Measurements from ENCODE around the gene CFAP46. TPM values are rescaled to one million over a fixed set of nuclear protein-coding genes. Genes with fewer than 3 reads are reported as not detected.

CFAP46 gene
- total RNA-seq, 4 donors from 2014 or later: 0.19 to 0.92 (median 0.54) TPM

GRCh38 chr10:132817701-132818211, 124.6 kb downstream of the CFAP46 start:
- no peak overlapping the region for H3K27ac ChIP-seq
- no peak overlapping the region for H3K4me3 ChIP-seq
- TF ChIP-seq POLR2A (IDR thresholded peaks at IDR 0.05) (no peak), CTCF (IDR thresholded peaks at IDR 0.05) (no peak)
- H3K27me3 ChIP-seq: peaks cover 0 to 60% (median 0%) of the 10 kb centered on the region in 4 donors
- H3K9me3 ChIP-seq: no peaks in the 10 kb centered on the region
- H3K36me3 ChIP-seq: no peaks in the 10 kb centered on the region
- 78 to 81% methylated on average over 12 to 19 of the region's 29 CpGs for WGBS, 2 donors
- intact Hi-C loops (cut with DNase I): no loop called here
- no peak for DNase-seq
- no peaks in the 10 kb centered on the region for H3K4me1 ChIP-seq

- TF ChIP-seq CTCF (IDR thresholded peaks at IDR 0.05) (no peak), POLR2A (IDR thresholded peaks at IDR 0.05) (no peak)
- intact Hi-C loops (cut with DNase I): no loop called here
- WGBS, 2 donors: 77 to 87% methylated on average over 12 of the region's 12 CpGs
- H3K4me3 ChIP-seq: no peak overlapping the region
- no peaks in the 10 kb centered on the region for H3K9me3 ChIP-seq
- no peak for DNase-seq
- H3K27ac ChIP-seq: no peak overlapping the region
- H3K4me1 ChIP-seq: no peaks in the 10 kb centered on the region
- peaks cover 0 to 70% (median 0%) of the 10 kb centered on the region in 4 donors for H3K27me3 ChIP-seq
- no peaks in the 10 kb centered on the region for H3K36me3 ChIP-seq
Observed at GRCh38 chr10:132816718-132817117, 125.7 kb downstream of the CFAP46 start.

DNA sequence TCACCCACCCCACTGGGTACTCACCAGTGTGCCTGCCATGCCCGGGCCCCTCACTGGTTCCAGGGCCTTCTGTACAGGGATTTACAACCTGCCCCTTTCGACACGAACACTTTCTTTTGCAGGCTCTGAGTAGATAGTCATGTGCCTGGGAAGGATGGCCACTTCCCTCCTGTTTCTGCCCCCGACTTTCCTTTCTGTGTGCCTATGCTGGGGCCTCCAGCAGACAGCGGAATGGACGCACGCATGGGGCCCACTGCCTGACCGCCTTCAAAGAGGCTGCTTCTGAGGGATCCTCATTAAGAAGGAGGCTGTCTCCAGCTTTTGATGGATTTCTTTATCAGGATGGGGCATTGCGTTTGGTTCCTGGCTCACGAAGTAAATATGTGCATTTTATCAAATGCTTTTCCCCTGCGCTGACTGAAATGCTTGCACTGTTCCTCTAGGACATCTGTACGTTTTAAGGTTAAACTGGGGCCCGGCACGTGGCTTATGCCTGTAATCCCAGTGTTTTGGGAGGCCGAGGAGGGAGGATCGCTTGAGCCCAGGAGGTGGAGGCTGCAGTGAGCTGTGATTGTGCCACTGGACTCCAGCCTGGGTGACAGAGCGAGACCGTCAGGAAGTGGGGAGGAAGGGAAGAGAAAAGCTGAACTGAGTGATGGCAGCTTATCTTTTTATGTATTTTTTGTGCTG, 127.1 kb downstream of the CFAP46 start:
- no peaks in the 10 kb centered on the region for H3K36me3 ChIP-seq
- H3K27ac ChIP-seq: no peak overlapping the region
- peaks cover 0 to 84% (median 0%) of the 10 kb centered on the region in 4 donors for H3K27me3 ChIP-seq
- H3K9me3 ChIP-seq: no peaks in the 10 kb centered on the region
- TF ChIP-seq CTCF (IDR thresholded peaks at IDR 0.05) (no peak), POLR2A (IDR thresholded peaks at IDR 0.05) (no peak)
- no peak overlapping the region for H3K4me3 ChIP-seq
- intact Hi-C loops (cut with DNase I): no loop called here
- WGBS, 2 donors: 70 to 80% methylated on average over 10 to 13 of the region's 18 CpGs
- DNase-seq: no peak
- H3K4me1 ChIP-seq: no peaks in the 10 kb centered on the region

DNA sequence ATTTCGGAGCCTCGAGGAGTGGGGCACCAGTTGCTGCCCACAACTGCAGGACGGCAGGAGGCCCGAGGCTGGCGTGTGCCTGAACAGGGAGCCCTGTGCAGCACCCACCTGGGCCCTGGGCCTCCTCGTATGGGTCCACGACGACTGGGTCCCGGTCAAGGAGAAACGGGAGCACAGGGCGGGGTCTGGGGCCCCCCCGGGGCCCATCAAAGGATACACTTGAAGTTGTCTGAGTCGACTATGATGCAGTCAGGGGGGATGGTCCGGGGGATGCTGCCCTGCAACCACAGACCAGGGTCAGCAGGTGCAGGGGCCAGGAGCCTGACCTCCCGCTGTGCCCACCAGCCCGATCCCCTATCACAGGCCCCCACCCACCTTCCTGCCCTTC, 127.9 kb downstream of the CFAP46 start:
- 60 to 66% methylated on average over 5 to 14 of the region's 16 CpGs for WGBS, 2 donors
- H3K27ac ChIP-seq: no peak overlapping the region
- TF ChIP-seq POLR2A (IDR thresholded peaks at IDR 0.05): no peak
- TF ChIP-seq CTCF (IDR thresholded peaks at IDR 0.05): no peak
- H3K36me3 ChIP-seq: no peaks in the 10 kb centered on the region
- no peak overlapping the region for H3K4me3 ChIP-seq
- H3K4me1 ChIP-seq: no peaks in the 10 kb centered on the region
- no peaks in the 10 kb centered on the region for H3K9me3 ChIP-seq
- intact Hi-C loops (cut with DNase I): no loop called here
- DNase-seq: no peak
- H3K27me3 ChIP-seq: peaks cover 0 to 91% (median 0%) of the 10 kb centered on the region in 4 donors

DNA sequence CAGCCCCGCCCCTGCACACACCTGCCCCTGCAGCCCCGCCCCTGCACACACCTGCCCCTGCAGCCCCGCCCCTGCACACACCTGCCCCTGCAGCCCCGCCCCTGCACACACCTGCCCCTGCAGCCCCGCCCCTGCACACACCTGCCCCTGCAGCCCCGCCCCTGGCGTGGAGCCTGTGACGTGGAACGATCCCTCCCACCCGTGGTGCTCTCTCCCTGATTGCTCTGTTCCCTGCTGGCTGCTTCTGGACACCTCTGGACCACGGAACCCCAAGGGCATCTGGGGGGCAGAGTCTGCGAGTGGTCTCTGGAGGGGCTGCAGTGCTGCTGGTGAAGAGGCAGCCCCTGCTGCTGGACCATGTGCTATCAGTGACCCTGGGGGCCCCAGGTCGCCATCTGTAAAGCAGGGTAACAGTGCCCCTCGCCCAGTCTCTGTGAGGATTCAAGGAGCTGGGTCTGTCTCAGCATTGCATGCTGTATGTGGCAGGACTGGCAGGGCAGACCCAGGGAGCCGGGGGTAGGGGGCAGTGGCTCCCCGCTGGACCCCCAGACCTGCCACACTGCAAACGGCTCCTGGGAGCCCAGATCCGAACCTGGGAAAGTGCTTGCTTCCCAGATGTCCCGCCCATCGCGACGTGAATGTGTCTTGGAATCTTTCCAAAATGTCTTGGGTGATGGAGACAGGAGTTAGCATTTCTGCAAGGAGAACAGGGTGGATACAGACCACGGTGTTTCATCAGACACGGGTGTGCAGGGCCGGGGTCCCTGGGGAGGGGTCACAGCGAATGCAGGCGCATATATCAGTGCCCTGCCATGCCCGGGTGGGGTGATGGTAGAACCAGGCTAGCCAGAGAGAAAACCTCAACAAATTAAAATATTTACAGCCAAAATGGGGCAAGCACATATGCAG, 128.6 kb downstream of the CFAP46 start:
- Histone ChIP-seq H3K27ac (no peak overlapping the region), H3K9me3 (no peaks in the 10 kb centered on the region), H3K36me3 (no peaks in the 10 kb centered on the region), H3K27me3 (peaks cover 0 to 93% (median 0%) of the 10 kb centered on the region in 4 donors), H3K4me1 (no peaks in the 10 kb centered on the region), H3K4me3 (no peak overlapping the region)
- TF ChIP-seq CTCF (IDR thresholded peaks at IDR 0.05): no peak
- no peak for TF ChIP-seq POLR2A (IDR thresholded peaks at IDR 0.05)
- intact Hi-C loops (cut with DNase I): no loop called here
- DNase-seq: no peak
- 56 to 71% methylated on average over 6 to 7 of the region's 28 CpGs for WGBS, 2 donors

Measured in esophagus squamous epithelium (tissue), 5 donors.